ENCODE data around the gene ZFP36L1.
"Not testable (repeated sequence)": the region's sequence is repeated elsewhere in the genome, so short reads cannot be mapped to it uniquely, and the experiment has no call there.

Gene ZFP36L1

GRCh38 chr14:68770051-68770450 lies 22.8 kb downstream of the ZFP36L1 start:
- no peak for DNase-seq
- no peaks in the 10 kb centered on the region for H3K36me3 ChIP-seq (replicated peaks)
- H3K4me3 ChIP-seq (ENCODE audit: low read depth, low read length) = no peak overlapping the region
- H3K27ac ChIP-seq = no peak overlapping the region
- H3K27me3 ChIP-seq (replicated peaks) = no peaks in the 10 kb centered on the region
- TF ChIP-seq CTCF (IDR thresholded peaks at IDR 0.05; ENCODE audit: low read depth, low read length, missing control alignments) = no peak
- in situ Hi-C loops (cut with HindIII; ENCODE audit: low pct_ligation_motif_present, low sequenced_read_pairs) = no loop called here

GRCh38 chr14:68768316-68768715 lies 24.6 kb downstream of the ZFP36L1 start:
- in situ Hi-C loops (cut with HindIII; ENCODE audit: low pct_ligation_motif_present, low sequenced_read_pairs) = no loop called here
- Histone ChIP-seq H3K36me3 (replicated peaks) (no peaks in the 10 kb centered on the region), H3K4me3 (ENCODE audit: low read depth, low read length) (no peak overlapping the region), H3K27me3 (replicated peaks) (no peaks in the 10 kb centered on the region), H3K27ac (no peak overlapping the region)
- DNase-seq = no peak
- TF ChIP-seq CTCF (IDR thresholded peaks at IDR 0.05; ENCODE audit: low read depth, low read length, missing control alignments) = no peak

GRCh38 chr14:68767248-68767645 lies 25.6 kb downstream of the ZFP36L1 start:
- no peaks in the 10 kb centered on the region for H3K27me3 ChIP-seq (replicated peaks)
- in situ Hi-C loops (cut with HindIII; ENCODE audit: low pct_ligation_motif_present, low sequenced_read_pairs) = no loop called here
- H3K4me3 ChIP-seq (ENCODE audit: low read depth, low read length) = no peak overlapping the region
- no peak overlapping the region for H3K27ac ChIP-seq
- TF ChIP-seq CTCF (IDR thresholded peaks at IDR 0.05; ENCODE audit: low read depth, low read length, missing control alignments) = no peak
- no peaks in the 10 kb centered on the region for H3K36me3 ChIP-seq (replicated peaks)
- no peak for DNase-seq

- Histone ChIP-seq H3K4me3 (ENCODE audit: low read depth, low read length) (no peak overlapping the region), H3K36me3 (replicated peaks) (no peaks in the 10 kb centered on the region), H3K27me3 (replicated peaks) (no peaks in the 10 kb centered on the region), H3K27ac (no peak overlapping the region)
- TF ChIP-seq CTCF (IDR thresholded peaks at IDR 0.05; ENCODE audit: low read depth, low read length, missing control alignments) = no peak
- DNase-seq = no peak
- in situ Hi-C loops (cut with HindIII; ENCODE audit: low pct_ligation_motif_present, low sequenced_read_pairs) = no loop called here
Measured at GRCh38 chr14:68766299-68767247, 26.3 kb downstream of the ZFP36L1 start.

- H3K27me3 ChIP-seq (replicated peaks); H3K27ac ChIP-seq; DNase-seq; in situ Hi-C loops (cut with HindIII; ENCODE audit: low pct_ligation_motif_present, low sequenced_read_pairs); H3K36me3 ChIP-seq (replicated peaks); H3K4me3 ChIP-seq (ENCODE audit: low read depth, low read length): not testable (repeated sequence)
Measured at GRCh38 chr14:68763843-68764242, 29.0 kb downstream of the ZFP36L1 start.

- no peaks in the 10 kb centered on the region for H3K27me3 ChIP-seq (replicated peaks)
- H3K4me3 ChIP-seq (ENCODE audit: low read depth, low read length) = no peak overlapping the region
- DNase-seq = no peak
- TF ChIP-seq CTCF (IDR thresholded peaks at IDR 0.05; ENCODE audit: low read depth, low read length, missing control alignments) = no peak
- H3K27ac ChIP-seq = no peak overlapping the region
- no peaks in the 10 kb centered on the region for H3K36me3 ChIP-seq (replicated peaks)
- in situ Hi-C loops (cut with HindIII; ENCODE audit: low pct_ligation_motif_present, low sequenced_read_pairs) = no loop called here
Measured at GRCh38 chr14:68762953-68763764, 29.7 kb downstream of the ZFP36L1 start.

All from brain microvascular endothelial cell (primary cell).